Esophagus squamous epithelium (tissue), 5 donors: ENCODE results near the gene DLG2. TPM values are rescaled to one million over a fixed set of nuclear protein-coding genes. Genes with fewer than 3 reads are reported as not detected.

Experiments
- DNase-seq: peaks from one replicate; lab custom pipeline; 2025; lab: John Stamatoyannopoulos, UW
- H3K27ac ChIP-seq, 4 donors: fragments of 200-600 bp; sonication (generic); one replicate each; pipeline ENCODE4 v1.5.1; 2016 to 2019; ENCODE audit warnings: mild to moderate bottlenecking in 1 of 4
- H3K27me3 ChIP-seq, 4 donors: fragments of 200-600 bp; sonication (generic); 1 replicate in 3 of 4; 2 replicates in 1 of 4; pipeline versions ENCODE4 v1.5.1 to v1.6.0; 2017 to 2021; ENCODE audit warnings: antibody characterized with exemption in 1 of 4
- H3K36me3 ChIP-seq, 3 donors: fragments of 200-600 bp; sonication (generic); one replicate each; pipeline ENCODE4 v1.5.1; 2016 to 2019
- H3K4me1 ChIP-seq, 3 donors: fragments of 200-600 bp; sonication (generic); one replicate each; pipeline ENCODE4 v1.5.1; 2017 to 2019
- H3K4me3 ChIP-seq, 4 donors: fragments of 200-600 bp; sonication (generic); 1 replicate in 3 of 4; 2 replicates in 1 of 4; pipeline ENCODE4 v1.5.1; 2016 to 2019; ENCODE audit warnings: mild to moderate bottlenecking in 2 of 4, moderate library complexity in 1 of 4
- H3K9me3 ChIP-seq, 3 donors: fragments of 200-600 bp; sonication (generic); one replicate each; pipeline ENCODE4 v1.5.1; 2016 to 2019
- CTCF ChIP-seq, 6 experiments: fragments of 450-650 bp in 4 of 6; fragments of 200-600 bp in 2 of 6; sonication (generic) in 2 of 6; IDR thresholded peaks; one replicate each; pipeline ENCODE4 v1.5.1; 2016 to 2019; ENCODE audit warnings: antibody characterized with exemption in 6 of 6, mild to moderate bottlenecking in 4 of 6, moderate library complexity in 4 of 6
- POLR2A ChIP-seq, 4 donors: fragments of 450-650 bp; IDR thresholded peaks; one replicate each; pipeline ENCODE4 v1.6.1; 2017; ENCODE audit warnings: antibody characterized with exemption in 4 of 4, mild to moderate bottlenecking in 4 of 4, moderate library complexity in 3 of 4
- WGBS, 2 donors: methylation state at CpG; one replicate each; pipeline ENCODE4 v1.1.5; 2018; 5-methylcytosine and 5-hydroxymethylcytosine counted together
- intact Hi-C: fragments of 100-400 bp; cut with DNase I; formaldehyde crosslinking; loops from one replicate; pipeline ENCODE4 v1.15.0; 2022
- total RNA-seq, 4 donors: library from RNA; depleted of rRNA; stranded (reverse); fragments of >200 nt; gene quantifications; one replicate each; pipeline ENCODE4 v1.1.0, GENCODE V29; 2016
- donor health status: DM: yes; HTN: yes; CAD: no.

The DLG2 gene
- total RNA-seq, 4 donors from 2014 or later: 2.9 to 27.7 (median 12.6) TPM

GRCh38 chr11:84503503-84503902 lies 1123.6 kb downstream of the DLG2 start:
- WGBS, 2 donors: 65 to 79% methylated on average over 1 of the region's 1 CpG
- Histone ChIP-seq H3K9me3 (no peaks in the 10 kb centered on the region), H3K27me3 (no peaks in the 10 kb centered on the region), H3K27ac (no peak overlapping the region), H3K36me3 (no peaks in the 10 kb centered on the region), H3K4me1 (no peaks in the 10 kb centered on the region), H3K4me3 (no peak overlapping the region)
- intact Hi-C loops: no loop called here
- no peak for DNase-seq
- TF ChIP-seq CTCF (IDR thresholded peaks at IDR 0.05): no peak
- TF ChIP-seq POLR2A (IDR thresholded peaks at IDR 0.05): no peak

GRCh38 chr11:84501750-84502149 lies 1125.4 kb downstream of the DLG2 start:
- TF ChIP-seq CTCF (IDR thresholded peaks at IDR 0.05) (no peak), POLR2A (IDR thresholded peaks at IDR 0.05) (no peak)

GRCh38 chr11:84497981-84498411 lies 1129.1 kb downstream of the DLG2 start:
- H3K4me3 ChIP-seq: no peak overlapping the region
- no peak overlapping the region for H3K27ac ChIP-seq
- DNase-seq: no peak
- no peak for TF ChIP-seq CTCF (IDR thresholded peaks at IDR 0.05)
- TF ChIP-seq POLR2A (IDR thresholded peaks at IDR 0.05): no peak
- H3K27me3 ChIP-seq: no peaks in the 10 kb centered on the region
- intact Hi-C loops: no loop called here
- no peaks in the 10 kb centered on the region for H3K9me3 ChIP-seq
- no peaks in the 10 kb centered on the region for H3K36me3 ChIP-seq
- WGBS, 2 donors: 55 to 60% methylated on average over 4 of the region's 4 CpGs
- H3K4me1 ChIP-seq: no peaks in the 10 kb centered on the region

More at GRCh38 chr11:84501750-84502149, 1125.4 kb downstream of the DLG2 start:
- no peak for DNase-seq
- Histone ChIP-seq H3K27me3 (no peaks in the 10 kb centered on the region), H3K9me3 (no peaks in the 10 kb centered on the region), H3K4me3 (no peak overlapping the region), H3K36me3 (no peaks in the 10 kb centered on the region), H3K4me1 (no peaks in the 10 kb centered on the region), H3K27ac (no peak overlapping the region)
- intact Hi-C loops: no loop called here

- H3K4me1 ChIP-seq: no peaks in the 10 kb centered on the region
- no peak for DNase-seq
- no peak overlapping the region for H3K4me3 ChIP-seq
- no peaks in the 10 kb centered on the region for H3K36me3 ChIP-seq
- TF ChIP-seq CTCF (IDR thresholded peaks at IDR 0.05) (no peak), POLR2A (IDR thresholded peaks at IDR 0.05) (no peak)
- no peaks in the 10 kb centered on the region for H3K9me3 ChIP-seq
- intact Hi-C loops: no loop called here
- WGBS, 2 donors: 90 to 92% methylated on average over 1 of the region's 1 CpG
- H3K27me3 ChIP-seq: no peaks in the 10 kb centered on the region
- H3K27ac ChIP-seq: no peak overlapping the region
Measured at GRCh38 chr11:84497181-84497580, 1130.0 kb downstream of the DLG2 start.

GRCh38 chr11:84496122-84496521 lies 1131.0 kb downstream of the DLG2 start:
- Histone ChIP-seq H3K27ac (no peak overlapping the region), H3K9me3 (no peaks in the 10 kb centered on the region), H3K27me3 (no peaks in the 10 kb centered on the region), H3K4me3 (no peak overlapping the region), H3K36me3 (no peaks in the 10 kb centered on the region), H3K4me1 (no peaks in the 10 kb centered on the region)
- no peak for TF ChIP-seq CTCF (IDR thresholded peaks at IDR 0.05)
- TF ChIP-seq POLR2A (IDR thresholded peaks at IDR 0.05): no peak
- no peak for DNase-seq
- intact Hi-C loops: no loop called here
- WGBS, 2 donors: 30 to 55% methylated on average over 2 of the region's 2 CpGs
